LoVo (cell line): ENCODE data around the gene DLG1.

Source experiments
- DNase-seq: peaks from one replicate; pipeline ENCODE4 v3.0.0-alpha.2; 2016; ENCODE audit warnings: low spot score

Gene DLG1

DNA sequence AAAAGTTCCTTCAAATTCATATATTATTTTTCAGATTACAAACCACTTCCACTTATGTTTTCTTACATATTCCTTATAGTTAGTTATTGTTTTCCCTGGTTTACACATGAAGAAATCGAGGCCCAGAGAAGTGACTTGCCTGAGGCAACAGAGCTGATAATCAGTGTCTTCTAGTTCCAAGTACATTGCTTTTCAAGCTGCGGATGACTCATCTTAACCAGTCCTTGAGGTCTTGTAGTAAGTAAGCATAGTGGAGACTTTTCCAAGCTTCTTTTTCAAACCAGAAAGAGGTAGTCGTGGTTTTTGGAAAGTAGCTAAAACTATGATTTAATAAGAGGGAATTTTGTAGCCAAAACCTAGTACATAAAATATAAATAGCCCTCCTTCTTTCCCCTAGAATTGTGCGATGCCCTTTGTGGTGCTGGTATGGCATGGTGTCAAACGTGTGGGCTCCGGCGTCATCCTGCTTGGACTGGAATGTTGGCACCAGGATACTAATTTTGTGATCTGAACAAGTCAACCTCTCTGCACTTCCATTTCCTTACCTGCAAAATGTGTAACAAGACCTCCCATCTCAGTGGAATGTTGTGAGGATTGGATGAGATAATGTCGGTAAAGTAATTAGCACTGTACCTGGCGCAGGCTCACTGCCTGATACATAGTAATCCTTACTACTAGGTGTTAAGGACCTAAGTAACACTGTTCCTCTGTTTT is 19.0 kb upstream of the DLG1 start:
- peak; percentile 43 for DNase-seq

DNA sequence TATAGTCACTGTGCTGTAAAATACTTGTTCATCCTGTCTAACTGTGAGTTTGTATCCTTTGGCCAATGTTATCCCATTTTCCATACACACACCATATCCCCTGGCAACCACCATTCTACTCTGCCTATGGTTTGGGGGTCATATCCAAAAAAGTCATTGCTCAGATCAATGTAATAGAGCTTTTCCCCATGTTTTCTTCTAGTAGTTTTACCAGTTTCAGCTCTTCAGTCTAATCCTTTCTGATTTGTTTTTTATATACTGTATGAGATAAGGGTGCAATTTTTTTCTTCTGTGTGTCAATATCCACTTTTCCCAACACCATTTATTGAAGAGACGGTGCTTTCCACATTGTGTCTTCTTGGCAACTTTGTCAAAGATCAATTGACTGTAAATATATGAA is 14.0 kb upstream of the DLG1 start:
- no peak for DNase-seq

DNA sequence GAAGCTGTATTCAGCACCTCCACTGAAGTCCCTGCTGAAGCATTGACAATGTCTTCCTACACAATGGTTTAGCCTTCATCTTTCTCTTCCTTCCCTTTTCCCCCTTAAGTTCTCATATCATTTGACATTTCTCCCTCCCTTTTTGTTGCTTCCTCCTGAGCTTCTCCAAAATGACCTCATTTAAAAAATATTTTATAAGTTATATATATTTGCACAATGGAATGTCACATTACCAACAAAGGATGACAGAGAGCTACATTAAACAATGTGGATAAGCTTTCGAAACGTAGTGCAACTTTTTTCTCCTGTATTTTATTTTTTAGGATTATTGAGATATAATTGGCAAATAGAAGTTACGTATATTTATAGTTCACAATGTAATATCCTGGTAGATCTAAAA is 13.2 kb upstream of the DLG1 start:
- DNase-seq = no peak

DNA sequence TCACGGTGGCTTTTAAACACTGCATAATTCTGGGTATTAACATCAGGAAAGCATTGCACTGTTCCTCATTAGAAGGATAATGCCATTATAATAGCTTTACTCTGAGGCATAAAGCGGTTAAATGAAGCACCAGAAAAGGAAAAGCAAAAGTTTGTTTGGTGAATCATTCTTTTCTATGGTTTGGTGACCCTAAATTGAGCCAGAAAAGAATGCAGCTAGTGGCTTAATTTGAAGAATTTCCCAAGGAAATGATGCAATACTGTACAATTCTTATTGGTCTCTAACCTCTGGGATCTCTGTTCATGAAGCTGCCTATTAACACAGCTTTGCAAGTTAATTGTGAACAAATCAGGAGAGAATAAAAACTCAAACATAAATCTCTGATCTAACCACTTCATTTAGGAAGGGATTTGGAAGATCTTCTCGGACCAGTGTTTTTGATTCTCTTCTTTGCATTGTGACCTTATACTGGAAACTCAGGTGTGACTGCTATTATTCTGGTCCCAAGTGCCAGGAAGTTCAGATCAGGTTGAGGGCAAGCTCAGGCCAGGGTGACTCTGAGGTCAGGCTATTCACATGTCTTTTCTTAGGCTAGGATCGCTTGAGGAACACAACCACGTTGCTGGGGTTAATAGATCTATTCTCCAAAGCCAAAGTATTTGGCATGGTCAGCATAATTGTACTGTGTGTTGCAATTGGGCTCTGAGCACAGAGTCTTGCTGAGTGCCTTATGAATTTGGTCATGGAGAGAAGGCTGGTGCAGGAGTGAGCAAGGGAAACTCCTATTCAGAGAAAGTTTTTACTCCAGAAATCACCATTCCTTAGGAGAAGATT is 11.3 kb upstream of the DLG1 start:
- peak; percentile 44 for DNase-seq

DNA sequence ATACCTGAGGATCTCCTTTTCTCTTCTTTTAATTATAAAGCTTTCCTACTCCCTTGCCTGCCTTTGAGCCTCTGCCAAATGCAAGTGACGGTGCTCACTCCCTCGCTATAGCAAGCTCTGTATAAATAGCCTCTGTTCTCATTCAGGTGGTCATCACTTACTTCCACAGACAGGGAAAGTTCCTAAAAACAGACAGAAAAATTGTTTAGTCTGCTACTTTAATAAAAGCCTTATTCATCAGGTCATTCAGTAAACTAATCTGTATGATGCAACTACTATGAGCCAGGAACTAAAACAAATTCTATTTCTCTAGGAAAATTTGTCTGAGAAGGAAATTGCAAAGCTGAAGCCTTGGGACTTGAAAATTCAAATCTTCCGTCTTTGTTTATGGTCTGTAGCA is 10.2 kb upstream of the DLG1 start:
- no peak for DNase-seq

DNA sequence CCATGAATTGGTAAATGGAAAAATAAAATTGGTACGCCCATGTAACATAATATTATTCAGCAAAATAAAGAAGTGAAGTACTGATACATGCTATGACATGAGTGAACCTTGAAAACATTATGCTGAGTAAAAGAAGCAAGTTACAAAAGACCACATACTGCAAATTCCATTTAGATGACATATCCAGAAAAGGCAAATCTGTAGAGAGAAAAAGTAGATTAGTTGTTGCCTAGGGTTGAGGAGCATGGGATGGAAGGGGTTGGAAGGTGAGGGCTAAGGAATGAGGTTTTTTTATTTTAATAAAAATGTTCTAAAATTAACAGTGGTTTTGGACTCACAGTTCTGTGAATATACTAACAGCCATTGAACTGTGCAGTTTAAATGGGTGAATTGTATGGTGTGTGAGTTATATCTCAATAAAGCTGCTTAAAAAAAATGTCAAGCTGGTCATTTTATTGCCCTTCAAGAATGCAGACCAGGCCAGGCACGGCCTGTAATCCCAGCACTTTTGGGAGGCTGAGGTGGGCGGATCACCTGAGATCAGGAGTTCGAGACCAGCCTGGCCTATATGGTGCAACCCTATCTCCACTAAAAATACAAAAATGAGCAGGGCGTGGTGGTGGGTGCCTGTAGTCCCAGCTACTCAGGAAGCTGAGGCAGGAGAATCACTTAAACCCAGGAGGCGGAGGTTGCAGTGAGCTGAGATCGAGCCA is 8.1 kb upstream of the DLG1 start:
- DNase-seq = peak; percentile 20

DNA sequence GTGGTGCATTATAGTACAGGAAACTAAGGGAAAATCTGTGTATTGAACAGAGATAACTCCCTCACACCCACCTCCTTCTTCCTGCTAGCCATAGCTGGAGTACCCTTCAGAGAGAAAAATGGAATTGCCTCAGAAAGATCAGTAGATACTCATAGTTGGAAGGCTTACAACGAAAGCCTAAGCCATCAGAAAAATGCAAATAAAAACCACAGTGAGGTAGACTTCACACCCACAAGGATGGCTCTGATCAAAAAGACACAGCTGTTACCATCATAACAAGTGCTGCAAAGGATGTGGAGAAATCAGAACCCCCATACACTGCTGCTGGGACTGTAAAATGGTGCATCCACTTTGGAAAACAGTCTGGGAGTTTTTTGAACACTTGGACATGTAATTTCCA is 7.4 kb upstream of the DLG1 start:
- no peak for DNase-seq

DNA sequence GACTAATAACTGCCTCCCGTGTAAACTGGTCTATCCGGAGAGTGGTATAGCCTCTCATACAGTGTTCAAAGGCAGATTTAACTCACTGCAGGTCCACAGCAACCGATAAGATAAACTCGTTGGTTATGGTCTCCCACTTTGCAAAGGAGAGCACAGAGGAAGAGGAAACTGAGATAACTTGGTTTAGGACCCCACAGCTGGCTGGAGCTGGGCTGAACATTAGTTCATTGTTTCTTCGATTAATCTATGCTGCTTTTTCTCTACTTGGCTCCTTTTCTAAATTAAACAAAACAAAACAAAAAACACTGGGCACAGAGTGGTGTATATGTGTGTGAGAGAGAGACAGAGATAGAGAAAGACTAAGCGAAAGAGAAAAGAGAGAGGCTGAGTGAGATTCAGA is 5.0 kb upstream of the DLG1 start:
- DNase-seq = no peak

DNA sequence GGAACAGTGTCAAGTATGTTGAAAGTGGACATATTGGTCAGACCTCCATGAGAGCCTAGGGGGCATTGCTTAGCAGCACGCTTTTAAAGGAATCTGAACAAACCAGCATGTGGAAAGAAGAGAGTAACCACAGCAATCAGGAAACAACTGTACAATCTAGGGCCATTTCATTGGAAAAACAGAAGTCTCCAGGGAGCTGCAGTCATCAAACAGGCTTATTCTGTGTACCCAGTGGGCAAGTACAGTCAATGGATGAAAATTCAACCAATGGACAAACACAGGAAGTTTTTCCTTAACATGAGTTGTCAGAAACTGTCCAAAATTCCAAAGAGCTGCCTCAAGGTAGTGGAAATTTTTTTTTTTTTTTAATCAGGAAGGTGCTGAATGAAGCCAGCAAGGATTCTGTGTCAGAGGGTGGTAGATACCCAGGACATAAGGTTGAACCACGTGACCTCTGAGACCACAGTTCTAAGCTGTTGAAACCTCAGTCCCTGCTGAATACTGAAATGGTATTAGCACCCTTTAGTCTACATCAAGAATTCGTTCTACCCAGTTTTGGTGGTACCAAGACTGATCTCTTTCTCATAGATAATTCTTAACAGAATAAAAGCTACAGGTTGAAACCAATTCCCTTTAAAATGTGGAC is 4.4 kb upstream of the DLG1 start:
- DNase-seq = no peak

DNA sequence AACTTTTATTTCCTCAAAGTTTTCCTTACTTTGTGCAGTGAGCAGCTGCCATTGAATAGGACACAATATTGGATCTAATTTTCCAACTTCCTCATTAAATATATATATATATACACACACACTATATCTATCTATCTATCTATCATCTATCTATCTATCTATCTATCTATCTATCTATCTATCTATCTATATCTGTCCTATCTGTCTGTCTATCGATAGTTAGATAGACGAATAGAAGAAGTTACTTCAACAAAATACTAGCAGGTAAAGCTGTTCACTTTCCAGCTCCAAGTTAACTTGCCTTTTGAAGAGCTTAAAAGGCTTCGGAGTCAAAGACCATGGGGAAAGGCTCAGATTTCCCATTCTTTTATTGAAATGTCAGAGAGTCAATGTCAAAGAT is 3.6 kb upstream of the DLG1 start:
- DNase-seq = no peak

DNA sequence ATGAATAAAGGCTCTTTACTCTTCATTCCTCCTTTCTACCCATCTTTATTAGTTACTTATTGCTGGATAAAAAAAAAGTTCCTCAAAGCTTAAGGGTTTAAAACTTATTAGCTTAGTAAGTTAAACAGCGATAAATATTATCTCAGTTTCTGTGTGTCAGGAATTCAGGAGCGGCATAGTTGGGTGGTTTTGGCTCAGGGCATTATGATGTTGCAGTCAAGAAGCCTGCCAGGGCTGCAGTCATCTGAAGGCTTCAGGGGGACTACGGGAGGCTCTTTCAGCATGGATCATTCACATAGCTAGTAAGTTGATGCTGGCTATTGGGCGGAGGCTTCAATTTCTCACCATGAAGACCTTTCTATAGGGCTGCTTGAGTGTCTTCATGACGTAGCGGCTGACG is 1.9 kb upstream of the DLG1 start:
- DNase-seq = no peak

DNA sequence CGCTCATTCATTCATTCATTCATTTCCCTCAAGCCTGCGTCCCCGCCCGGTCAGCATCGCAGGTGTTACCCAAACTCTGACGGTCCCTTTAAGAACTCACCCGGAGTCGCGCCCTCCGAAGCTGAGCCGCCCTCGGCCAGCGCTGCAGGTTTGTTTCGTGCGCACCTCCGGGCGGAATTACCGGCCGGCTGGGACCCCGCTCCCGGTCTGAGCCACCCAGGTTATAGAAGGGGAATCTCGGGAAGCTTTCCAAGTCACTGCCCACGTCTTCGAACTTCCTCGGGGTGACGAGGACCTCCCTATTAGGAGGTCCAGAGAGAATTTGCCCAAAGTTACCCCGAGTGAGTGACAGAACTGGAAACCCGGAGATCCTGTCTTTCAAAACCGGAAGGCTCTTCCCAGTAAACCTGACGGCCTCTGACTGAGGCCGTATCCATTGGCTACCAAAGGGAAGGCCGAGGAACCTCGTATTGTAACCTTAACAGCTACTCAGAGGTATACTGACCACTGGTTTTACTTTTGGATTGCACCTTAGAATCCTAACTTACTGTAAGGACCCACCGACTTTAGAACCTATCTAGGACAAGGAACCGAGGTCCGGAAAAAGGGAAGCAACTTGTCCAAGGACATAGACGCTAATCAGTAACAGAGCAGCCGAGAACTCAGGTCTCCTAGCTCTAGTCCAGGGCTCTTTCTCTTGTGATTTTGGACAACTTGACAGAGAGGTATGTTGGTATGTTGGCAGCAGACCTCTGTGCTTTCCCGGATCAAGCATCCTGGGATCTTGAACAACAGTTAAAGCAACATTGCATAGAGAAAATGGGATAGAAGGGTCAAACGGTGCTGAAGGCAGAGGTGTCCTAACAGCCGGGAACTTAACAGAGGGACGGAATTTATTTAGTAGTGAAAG is 788 bp upstream of the DLG1 start:
- DNase-seq = peak; percentile 69

DNA sequence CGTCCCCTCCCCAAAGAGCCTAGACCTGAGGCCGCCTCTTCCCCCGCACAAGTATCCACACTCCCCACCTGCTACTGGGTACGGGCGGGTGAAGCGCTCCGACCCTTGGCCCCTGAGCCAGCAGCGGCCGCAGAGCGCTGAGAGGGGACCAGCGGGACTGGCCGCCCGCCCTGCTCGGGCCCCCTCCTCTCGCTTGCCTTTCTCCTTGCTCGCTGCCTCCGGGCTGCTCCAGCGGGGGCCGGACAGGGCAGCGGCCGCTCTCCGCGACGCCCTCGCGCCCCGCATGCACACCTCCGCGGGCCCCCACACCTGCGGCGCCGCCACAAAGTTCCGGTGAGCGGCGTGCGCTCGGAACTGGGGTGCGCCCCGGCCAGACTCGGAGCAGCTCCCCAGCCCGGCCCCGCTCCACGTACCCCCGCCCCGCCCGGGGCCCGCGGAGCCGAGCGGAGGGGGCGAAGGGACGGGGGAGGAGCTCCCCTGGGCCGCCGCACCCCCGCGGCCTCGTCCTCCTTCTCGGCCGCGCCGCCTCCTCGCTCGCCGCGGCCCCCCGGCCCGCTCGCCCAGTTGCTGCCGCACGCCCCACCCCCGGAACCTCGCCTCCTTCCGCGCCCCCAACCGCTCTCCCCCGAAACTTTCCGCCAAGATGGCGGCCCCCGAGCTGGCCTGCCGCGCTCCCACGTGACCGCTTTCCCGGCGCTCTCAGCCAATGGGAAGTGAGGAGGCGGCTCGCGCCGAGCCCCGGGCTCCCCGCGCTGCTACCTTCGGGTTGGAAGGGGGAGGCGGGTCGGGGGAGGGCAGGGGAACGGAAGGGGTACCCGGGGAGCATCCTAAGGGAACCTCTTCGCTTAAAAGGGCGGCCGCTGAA is 704 bp downstream of the DLG1 start:
- peak; percentile 88 for DNase-seq

DNA sequence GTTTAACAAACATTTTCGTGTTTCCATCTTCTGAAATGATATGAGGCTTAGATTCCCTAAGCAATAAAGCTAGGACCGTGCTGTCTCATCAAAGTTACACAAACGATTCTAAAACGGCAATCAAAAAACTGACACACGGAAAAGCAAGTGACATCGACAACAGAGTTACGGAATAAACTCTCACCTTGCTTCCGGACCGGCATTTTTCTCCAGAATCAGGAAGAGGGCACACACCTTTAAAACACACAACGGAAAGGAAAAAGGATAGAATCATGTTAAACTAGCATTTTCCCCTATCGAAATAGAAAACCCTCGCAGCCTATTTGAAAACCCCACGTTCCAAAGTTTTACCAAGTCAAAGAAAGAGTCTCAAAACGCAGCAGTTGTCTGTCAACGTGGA is 1.4 kb downstream of the DLG1 start:
- DNase-seq = peak; percentile 6

DNA sequence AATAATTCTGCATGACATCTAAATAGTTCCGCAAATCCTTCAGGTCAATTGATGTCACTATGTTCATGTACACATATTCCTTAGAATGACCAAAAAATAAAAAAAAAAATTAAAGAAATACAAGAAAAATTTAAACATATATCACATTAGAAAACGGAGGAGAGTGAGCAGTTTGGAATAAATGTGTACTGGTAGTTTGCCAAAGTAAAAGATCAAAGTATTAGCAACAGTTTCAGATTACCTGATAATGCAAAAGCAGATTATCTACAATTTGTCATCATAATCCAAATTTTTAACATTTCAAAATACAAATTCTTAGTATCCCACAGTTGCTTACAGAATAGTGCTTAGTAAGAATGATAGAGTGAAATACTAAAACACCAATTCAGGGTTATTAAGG is 1.9 kb downstream of the DLG1 start:
- DNase-seq = no peak

DNA sequence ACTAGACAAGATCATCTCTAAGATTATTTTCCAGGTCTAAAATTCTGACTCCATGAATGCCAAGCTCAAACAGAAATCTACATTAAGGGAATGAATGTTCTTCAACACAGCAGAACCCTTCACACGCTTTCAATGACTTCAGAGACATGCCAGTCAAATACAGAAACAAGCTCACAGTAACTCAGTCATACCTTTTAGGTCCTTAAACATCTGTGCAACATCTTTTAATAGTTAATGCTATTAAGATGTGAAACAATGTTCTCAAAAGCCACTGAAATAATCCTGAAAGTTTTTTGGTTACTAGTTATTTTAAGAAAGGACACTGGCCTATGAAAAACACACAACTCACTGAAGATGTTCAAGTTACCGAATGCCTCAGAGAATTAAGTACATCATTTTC is 2.5 kb downstream of the DLG1 start:
- no peak for DNase-seq

DNA sequence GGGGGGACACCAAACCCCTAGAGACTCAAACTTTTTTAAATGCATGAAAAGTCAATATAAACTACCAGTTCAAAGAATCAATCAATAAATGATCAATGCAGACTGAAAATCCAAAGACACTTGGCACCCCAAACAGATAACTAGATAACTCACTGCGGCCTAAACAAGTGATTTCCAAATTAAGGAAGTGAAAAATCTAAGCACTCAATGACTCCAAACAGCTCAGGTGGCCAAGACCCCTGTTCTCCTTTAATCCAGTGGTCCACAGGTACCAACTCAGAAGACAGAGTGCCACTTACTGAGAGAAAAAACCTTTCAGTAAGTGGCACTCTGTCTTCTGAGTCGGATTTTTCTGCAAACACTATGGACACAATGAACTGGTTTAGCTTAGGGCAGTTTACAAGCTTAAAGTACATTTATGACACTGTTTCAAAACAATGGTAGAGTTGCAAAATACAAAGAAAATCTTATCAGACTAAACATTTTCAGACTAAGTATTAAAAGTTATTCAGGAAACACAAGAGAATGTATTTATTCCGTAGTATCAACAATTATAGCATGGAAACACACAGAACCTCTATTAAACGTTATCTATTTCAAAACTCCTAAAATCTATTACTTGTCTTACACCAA is 4.7 kb downstream of the DLG1 start:
- no peak for DNase-seq

DNA sequence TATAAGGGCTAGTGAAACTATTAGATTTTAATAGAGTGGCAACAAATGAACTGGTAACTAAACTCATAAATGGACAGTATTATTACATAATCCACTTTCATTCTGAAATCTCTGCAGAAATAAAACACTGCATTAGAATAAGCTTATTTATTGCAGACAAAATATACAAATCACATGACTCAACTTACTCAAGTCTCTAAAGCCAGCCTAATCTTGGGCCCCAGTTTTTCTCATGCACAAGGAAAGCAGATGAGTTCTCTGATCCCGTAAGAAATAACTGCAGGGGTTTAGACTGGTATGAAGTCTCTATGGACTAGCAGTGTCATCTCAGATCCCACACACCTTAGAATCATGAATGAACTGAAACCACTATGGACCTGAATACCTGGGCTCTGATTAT is 5.8 kb downstream of the DLG1 start:
- DNase-seq = no peak

DNA sequence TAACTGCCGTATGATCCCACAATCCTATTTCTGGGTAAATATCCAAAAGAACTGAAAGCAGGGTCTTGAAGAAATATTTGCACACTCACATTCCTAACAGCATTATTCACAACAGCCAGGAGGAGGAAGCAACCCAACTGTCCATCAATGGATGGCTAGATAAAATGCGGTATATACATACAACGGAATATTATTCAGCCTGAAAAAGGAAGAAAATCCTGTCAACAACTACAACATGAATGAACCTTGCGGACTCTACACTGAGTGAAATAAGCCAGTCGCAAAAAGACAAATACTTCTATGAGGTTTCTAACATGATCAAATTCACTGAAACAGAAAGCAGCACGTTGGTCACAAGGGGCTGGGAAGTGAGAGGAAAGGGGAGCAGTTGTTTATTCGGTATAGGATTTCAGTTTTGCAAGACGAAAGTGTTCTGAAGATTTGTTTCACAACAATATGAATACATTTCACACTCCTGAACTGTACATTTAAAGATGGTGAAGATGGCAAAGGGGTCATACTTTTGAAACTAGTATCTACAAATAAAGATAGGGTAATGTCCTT is 6.2 kb downstream of the DLG1 start:
- no peak for DNase-seq

DNA sequence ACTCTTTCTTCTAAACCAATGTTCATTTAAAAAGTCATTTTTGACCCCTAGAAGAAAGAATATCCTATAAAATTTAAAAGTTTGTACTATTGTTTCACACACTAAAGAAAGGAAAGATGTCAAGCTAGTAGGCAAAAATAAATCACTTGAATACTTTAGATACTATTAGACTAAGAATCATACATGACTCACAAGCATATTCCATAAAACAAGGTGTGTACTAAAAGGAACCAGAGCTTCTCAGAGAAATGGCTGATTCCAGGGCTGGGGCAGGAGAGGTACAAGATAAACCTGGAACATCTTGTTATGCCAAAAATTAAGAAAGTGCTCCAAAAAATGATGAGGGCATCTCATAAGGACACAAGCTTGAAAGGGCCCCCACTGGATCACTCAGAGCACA is 8.7 kb downstream of the DLG1 start:
- no peak for DNase-seq
